A673 (cell line): ENCODE measurements around the gene GRAPL.
"Not testable (repeated sequence)": the region's sequence is repeated elsewhere in the genome, so short reads cannot be mapped to it uniquely, and the experiment has no call there.

Experiments
- EZH2 ChIP-seq: fragments of 200-600 bp; sonication (generic); IDR thresholded peaks from 2 replicates; pipeline ENCODE4 v1.6.1; 2017; ENCODE audit warnings: borderline replicate concordance, low read depth, mild to moderate bottlenecking, mixed read lengths, antibody characterized with exemption, low read length; ENCODE audit not compliant: poor library complexity, severe bottlenecking
- TF ChIP-seq, protein P1 (sequence below): fragments of 300-800, 200-600 bp; sonication (generic); conservative IDR thresholded peaks from 2 replicates; pipeline ENCODE4 v1.5.1; 2017; ENCODE audit warnings: low read depth, mild to moderate bottlenecking, antibody characterized with exemption, low read length, moderate library complexity, mixed read lengths

DNA sequence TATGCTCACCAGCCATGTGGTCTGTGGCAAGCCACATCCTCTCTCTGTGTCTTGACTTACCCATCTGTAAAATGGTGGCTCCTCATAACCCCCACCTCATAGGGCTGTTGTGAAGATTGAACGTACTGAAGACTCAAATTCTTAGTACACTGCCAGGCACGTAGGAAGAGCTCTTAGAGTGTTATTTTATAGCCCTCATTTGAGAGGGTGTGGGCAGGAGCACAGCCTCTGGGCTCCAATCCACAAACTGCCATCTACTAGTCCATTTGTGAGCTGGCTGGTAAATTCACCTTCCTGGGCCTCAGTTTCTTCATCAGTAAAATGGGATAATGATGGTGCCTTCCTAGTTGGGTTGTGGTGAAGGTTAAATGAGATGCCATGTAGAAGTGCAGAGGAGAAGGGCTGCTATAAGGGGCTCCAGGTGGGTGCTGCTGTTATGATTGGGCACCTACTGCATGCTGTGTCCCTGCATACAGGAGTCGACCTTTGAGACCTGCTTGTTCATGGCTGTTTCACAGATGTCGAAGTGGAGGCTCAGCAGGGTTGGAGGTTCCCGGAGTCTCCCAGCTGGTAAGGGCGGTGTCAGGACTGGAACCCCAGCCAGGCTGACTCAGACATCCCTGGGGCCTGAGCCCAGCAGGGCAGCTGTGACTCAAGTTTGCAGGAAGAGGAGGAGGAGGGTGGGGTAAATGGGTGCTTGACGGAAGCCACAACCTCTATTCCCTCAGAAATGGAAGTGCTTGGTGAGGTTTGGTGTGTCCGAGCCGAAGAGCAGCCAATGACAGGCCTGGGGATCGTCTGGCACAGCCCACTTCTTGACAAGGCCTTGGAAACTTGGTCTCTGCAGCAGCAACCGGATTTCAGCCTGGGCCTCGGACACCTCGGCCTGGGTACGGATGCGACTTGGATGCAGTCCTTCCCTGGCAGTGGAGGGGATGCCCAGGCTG lies 34.4 kb upstream of the GRAPL start:
- not testable (repeated sequence) for TF ChIP-seq EZH2
- TF ChIP-seq, protein P1, sequence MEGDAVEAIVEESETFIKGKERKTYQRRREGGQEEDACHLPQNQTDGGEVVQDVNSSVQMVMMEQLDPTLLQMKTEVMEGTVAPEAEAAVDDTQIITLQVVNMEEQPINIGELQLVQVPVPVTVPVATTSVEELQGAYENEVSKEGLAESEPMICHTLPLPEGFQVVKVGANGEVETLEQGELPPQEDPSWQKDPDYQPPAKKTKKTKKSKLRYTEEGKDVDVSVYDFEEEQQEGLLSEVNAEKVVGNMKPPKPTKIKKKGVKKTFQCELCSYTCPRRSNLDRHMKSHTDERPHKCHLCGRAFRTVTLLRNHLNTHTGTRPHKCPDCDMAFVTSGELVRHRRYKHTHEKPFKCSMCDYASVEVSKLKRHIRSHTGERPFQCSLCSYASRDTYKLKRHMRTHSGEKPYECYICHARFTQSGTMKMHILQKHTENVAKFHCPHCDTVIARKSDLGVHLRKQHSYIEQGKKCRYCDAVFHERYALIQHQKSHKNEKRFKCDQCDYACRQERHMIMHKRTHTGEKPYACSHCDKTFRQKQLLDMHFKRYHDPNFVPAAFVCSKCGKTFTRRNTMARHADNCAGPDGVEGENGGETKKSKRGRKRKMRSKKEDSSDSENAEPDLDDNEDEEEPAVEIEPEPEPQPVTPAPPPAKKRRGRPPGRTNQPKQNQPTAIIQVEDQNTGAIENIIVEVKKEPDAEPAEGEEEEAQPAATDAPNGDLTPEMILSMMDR, result not testable (repeated sequence)
